HL-60/S4 treated with retinoic acid at 250 ng/mL for 4 days and 3 days (cell line): ENCODE data around the gene IL6ST.
"Not testable (repeated sequence)": the region's sequence is repeated elsewhere in the genome, so short reads cannot be mapped to it uniquely, and the experiment has no call there.

ENCODE experiments used
- in situ Hi-C: fragments of 300-500 bp; cut with MboI; formaldehyde crosslinking; loops from 2 replicates; pipeline ENCODE4 v1.7.0; 2022; ENCODE audit warnings: low sequenced_read_pairs

IL6ST gene

GRCh38 chr5:56006094-56006493 is 11.3 kb upstream of the IL6ST start:
- in situ Hi-C loops: no loop called here

DNA sequence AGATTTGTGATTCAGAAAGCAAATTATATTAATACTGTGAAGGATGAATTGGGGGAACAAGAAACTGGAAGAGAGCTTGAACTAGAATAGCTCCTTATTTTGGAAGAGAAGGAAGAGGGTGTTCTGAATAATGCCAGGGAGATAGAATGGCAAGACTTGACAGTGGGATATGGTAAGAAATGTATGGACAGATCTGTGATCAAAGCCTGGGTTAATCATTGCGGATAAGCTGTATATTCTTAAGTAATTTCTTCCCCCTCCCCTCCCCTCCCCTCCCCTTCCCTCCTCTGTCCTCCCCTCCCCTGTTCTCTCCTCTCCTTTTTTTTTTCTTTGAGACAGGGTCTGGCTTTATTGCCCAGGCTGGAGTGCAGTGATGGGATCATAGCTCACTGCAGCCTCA is 10.1 kb upstream of the IL6ST start:
- in situ Hi-C loops: no loop called here

DNA sequence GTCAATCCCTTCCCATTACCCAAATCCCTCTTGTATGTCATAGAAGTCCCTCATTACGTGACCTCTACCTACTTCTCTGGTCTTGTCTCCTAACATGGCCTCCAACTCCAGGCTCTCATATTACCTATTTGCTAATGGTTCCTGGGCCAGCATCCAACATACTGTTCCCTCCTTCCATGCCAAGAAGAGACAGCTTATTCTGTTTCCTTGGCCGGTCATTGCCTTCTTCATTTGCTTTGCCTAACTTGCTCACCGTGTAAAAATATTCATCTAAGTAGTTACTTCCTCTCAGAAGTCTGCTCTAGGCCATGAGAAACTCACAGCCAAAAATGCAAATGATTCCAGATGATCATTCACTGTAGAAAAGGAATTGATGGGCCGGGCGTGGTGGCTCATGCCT is 8.9 kb upstream of the IL6ST start:
- in situ Hi-C loops: no loop called here

DNA sequence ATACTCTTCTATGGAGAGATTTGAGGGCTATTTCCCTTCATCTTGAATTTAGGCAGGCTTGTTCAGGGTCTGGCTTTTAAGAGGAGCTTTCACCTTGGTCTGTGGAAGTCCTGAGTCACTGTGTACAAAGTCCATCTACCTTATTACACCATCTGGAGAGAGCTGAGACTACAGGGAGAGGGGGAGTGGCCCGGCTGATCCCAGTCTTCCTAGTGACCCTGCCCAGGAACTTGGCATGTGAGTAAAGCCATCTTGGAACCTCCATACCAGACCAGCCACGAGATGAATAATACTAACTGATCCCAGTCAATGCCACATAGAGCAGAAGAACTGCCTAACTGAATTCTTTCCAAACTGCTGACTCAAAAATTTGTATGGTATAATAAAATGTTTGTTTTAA is 8.4 kb upstream of the IL6ST start:
- in situ Hi-C loops: no loop called here

- in situ Hi-C loops: no loop called here
Observed at GRCh38 chr5:56002303-56002702, 7.5 kb upstream of the IL6ST start.

DNA sequence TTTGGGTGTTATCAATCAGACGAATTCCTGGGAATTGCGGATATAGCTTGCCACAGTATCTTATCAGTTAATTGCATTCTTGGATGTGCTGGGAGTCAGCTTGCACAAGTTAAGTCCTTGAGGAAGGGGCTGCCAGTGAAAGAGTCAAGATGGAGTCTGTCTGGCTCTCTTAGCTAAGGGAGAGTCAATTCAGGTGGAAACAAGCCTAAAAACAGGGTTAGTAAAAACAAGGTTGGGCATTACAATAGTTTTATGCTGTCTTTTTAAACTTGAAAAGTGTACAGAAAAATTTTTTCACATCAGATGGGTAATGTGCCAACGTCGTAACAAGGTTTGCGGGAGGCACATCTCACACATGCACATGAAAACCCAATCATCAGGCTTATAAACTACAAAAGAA is 5.5 kb upstream of the IL6ST start:
- in situ Hi-C loops: not testable (repeated sequence)

DNA sequence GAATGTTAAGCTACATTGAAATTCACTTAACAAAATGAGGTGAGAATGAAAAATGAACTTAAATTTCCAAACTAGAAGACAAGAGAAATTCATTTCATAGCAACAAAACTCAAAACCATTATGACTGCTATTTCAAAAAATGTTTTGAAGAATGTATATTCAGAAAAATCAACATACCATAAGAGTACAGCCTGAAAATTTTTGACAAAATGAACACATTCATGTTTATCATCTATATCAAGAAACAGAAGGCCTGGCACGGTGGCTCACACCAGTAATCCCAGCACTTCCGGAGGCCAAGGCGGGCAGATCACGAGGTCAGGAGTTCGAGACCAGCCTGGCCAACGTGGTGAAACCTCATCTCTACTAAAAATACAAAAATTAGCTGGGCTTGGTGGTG is 4.2 kb upstream of the IL6ST start:
- in situ Hi-C loops: no loop called here

GRCh38 chr5:55997742-55998351 is 3.1 kb upstream of the IL6ST start:
- in situ Hi-C loops: no loop called here

- in situ Hi-C loops: no loop called here
Observed at GRCh38 chr5:55994998-55995914, 493 bp upstream of the IL6ST start.

GRCh38 chr5:55993731-55994494 is 850 bp downstream of the IL6ST start:
- in situ Hi-C loops: no loop called here

DNA sequence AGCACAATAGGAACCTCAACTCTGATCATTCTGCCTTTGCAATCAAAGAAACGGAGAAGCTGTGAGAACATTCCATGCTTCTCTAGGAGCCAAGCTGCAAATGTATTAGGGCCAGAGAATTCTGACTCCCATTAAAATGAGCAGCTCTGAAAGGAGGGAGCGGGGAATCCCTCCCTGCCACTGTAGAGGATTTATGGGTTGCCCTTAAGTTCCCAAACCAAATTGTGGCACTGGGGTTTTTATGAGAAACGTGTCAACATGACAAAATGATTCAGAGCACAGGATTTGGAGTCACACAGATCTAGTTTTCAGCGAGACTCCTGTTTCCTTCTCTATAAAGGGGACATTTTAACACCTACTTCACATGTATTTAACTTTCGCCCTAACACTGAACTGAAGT is 1.8 kb downstream of the IL6ST start:
- in situ Hi-C loops: no loop called here

DNA sequence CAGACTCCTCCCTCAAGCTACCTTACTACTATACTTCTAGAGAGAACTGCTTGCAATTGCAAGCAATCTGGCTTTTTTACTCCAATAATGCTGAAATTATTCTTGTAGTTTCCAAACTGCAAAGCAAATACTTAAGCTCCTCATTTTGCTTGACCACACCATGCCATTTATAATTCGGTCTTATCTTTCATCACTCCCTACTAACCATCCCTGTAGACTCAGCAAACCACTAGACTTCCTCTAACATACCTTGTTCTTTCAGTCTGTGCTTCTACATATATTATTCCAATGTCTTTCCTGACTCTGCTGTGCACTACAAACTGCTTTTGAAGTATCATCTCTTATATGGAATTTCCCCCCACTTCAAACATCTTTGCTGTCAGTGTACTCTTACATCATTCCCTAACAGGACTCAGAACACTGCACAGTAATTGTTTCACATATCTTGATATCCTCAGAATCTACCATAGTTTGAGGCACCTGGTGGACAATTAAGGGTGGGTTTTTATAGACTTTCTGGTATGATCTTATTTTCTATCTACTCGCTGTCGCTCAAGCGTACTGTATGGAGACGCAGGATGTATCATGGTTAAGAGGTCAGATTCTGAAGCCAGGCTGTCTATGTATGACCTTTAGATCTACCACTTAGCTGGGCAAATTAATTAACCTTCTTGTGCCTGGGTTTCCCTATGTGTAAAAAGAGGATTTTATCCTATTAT is 2.8 kb downstream of the IL6ST start:
- in situ Hi-C loops: no loop called here

DNA sequence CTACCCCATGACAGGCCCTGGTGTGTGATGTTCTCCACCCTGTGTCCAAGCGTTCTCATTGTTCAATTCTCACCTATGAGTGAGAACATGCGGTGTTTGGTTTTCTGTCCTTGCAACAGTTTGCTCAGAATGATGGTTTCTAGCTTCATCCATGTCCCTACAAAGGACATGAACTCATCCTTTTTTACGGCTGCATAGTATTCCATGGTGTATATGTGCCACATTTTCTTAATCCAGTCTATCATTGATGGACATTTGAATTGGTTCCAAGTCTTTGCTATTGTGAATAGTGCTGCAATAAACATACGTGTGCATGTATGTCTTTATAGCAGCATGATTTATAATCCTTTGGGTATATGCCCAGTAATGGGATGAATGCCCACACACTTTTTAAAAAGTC is 3.9 kb downstream of the IL6ST start:
- in situ Hi-C loops: not testable (repeated sequence)

- in situ Hi-C loops: no loop called here
Observed at GRCh38 chr5:55989860-55990259, 4.9 kb downstream of the IL6ST start.

DNA sequence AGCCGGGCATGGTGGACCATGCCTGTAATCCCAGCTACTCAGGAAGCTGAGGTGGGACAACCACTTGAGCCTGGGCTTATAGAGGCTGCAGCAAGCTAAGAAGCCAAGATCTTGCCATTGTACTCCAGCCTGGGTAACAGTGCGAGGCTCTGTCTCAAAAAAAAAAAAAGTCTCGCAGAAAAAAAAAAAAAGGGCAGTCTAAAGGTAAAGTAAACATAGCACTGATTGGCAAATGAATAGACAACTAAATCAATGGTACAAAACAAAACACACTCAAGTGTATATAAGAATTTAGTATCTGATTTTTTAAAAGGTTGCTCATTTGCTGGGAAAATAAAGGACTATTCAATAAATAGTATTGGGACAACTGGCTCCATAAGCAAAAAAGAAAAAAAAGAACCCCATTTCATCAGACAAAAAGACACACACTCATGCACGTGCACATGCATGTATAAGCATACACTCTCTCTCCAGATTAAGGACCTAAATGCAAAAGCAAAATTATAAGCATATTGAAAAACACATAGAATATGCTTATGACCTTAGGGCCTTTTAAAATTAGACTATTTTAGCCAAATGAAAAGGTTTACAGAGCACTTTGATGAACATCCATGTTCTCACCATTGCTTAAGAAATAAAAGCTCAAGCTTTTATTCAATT is 5.7 kb downstream of the IL6ST start:
- in situ Hi-C loops: no loop called here

DNA sequence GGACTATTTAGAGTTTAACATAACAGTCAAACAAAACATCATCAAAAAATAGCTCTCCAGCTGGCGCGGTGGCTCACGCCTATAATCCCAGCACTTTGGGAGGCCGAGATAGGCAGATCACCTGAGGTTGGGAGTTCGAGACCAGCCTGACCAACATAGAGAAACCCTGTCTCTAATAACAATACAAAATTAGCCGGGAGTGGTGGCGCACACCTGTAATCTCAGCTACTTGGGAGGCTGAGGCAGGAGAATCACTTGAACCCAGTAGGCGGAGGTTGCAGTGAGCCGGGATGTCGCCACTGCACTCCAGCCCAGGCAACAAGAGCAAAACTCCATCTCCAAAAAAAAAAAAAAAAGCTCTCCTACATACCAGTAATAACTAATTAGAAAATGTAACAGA is 6.3 kb downstream of the IL6ST start:
- in situ Hi-C loops: not testable (repeated sequence)

- in situ Hi-C loops: no loop called here
Observed at GRCh38 chr5:55986931-55987330, 7.8 kb downstream of the IL6ST start.

- in situ Hi-C loops: no loop called here
Observed at GRCh38 chr5:55985181-55985580, 9.6 kb downstream of the IL6ST start.

DNA sequence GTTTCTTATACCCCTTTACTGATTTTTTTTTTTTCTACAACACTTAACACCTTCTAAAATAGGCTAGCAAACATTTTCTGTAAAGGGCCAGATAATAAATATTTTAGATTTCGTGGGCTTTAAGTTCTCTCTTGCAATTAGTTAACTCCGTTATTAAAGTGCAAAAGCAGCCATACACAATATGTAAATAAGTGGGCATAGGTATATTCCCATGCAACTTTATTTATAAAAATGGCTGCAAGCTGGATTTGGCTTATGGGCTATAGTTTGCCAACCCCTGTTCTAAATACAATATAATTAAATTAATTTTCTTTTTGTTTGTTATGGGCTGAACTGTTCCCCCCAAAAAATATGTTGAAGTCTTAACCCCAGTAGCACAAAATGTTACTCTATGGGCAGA is 10.8 kb downstream of the IL6ST start:
- in situ Hi-C loops: no loop called here

DNA sequence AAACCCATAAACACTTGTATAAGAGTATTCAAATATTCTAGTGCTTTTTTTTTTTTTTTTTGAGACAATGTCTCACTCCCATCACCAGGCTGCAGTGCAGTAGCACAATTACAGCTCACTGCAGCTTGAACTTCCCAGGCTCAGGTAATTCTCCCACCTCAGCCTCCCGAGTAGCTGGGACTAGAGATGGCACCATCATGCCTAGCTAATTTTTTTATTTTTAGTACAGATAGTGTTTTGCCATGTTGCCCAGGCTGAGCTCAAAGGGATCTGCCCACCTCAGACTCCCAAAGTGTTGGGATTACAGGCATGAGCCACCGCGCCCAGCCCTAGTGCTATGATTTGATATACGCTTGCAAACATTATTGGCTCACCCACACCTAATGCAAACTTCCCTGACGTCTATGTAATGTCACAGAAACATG is 11.8 kb downstream of the IL6ST start:
- in situ Hi-C loops: no loop called here

DNA sequence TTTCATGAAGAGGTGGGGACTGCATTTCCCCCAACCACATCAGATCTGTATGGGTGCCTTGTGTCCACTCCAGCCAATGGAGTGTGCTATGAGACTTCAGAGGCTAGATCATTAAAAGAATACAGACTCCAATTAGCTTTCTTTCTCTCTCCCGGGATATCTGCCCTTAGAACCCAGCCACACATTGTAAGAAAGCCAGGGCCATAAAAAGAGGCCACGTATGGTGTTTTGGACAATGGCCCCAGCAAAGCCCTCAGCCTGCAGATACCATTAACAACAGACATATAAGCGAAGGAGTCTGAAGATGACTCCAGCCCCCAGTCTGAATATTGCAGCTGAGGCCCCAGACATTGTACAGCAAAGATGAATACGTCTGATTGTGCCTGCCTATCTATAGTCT is 21.5 kb downstream of the IL6ST start:
- in situ Hi-C loops: no loop called here
